Measurements from ENCODE around the gene RTP4.

RTP4 gene

DNA sequence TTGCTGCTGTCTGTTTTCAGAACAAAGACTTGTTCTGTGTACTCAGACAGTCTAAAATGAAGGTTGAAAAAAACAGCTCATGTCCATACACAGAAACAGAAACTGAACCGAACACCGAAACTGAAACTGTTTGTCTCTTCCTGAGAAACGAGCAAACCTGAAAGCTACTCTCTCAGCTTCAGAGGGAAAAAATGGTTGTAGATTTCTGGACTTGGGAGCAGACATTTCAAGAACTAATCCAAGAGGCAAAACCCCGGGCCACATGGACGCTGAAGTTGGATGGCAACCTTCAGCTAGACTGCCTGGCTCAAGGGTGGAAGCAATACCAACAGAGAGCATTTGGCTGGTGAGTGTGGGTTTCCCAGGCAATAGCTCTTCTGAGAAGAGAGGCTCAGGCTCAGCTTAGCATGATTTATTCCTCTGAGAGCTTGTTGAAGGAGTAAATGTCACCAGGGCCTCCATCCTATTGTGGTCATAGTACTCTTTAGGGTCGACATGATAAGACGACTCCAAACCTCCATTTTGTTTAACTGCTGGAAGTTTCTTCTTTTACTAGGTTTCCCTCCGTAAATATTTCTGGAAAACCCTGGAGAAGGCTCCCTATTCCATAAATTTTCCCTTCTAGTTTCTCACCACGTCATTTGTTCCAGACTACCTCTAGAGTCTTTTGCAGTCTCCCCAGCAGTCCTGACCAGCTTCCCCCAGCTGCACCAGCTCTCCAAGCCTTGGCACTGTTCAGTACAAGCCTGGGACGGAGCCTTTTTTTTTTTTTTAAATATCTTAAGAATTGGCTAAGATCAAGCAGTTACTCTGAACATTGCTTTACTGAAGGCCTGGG lies at the start of gene RTP4:
Gene RTP4 (plus strand): TSS at position 135 of the 838 bp plus-strand sequence. CDS start 57 bp downstream, at position 192.
- no peak within 1 kb of the TSS for H3K27ac ChIP-seq
- TF ChIP-seq ZFX (IDR thresholded peaks at IDR 0.05): no peak
- TF ChIP-seq CTCF (conservative IDR thresholded peaks at IDR 0.05): no peak

GRCh38 chr3:187318819-187319616 lies 49.2 kb upstream of the RTP4 start:
- H3K27ac ChIP-seq: no peak overlapping the region
- TF ChIP-seq CTCF (conservative IDR thresholded peaks at IDR 0.05) (peak; percentile 85), ZFX (IDR thresholded peaks at IDR 0.05) (no peak)

- TF ChIP-seq CTCF (conservative IDR thresholded peaks at IDR 0.05): peak; percentile 82
- no peak for TF ChIP-seq ZFX (IDR thresholded peaks at IDR 0.05)
- no peak overlapping the region for H3K27ac ChIP-seq
These were observed 48.4 kb upstream of the RTP4 start for GRCh38 chr3:187319699-187320302.

- TF ChIP-seq CTCF (conservative IDR thresholded peaks at IDR 0.05) (no peak), ZFX (IDR thresholded peaks at IDR 0.05) (no peak)
- no peak overlapping the region for H3K27ac ChIP-seq
These were observed 46.4 kb upstream of the RTP4 start for GRCh38 chr3:187321766-187322165.

- TF ChIP-seq CTCF (conservative IDR thresholded peaks at IDR 0.05) (no peak), ZFX (IDR thresholded peaks at IDR 0.05) (no peak)
- H3K27ac ChIP-seq: no peak overlapping the region
These were observed 45.9 kb upstream of the RTP4 start for GRCh38 chr3:187322291-187322690.

GRCh38 chr3:187323091-187323490 lies 45.1 kb upstream of the RTP4 start:
- TF ChIP-seq ZFX (IDR thresholded peaks at IDR 0.05): no peak
- TF ChIP-seq CTCF (conservative IDR thresholded peaks at IDR 0.05): no peak
- H3K27ac ChIP-seq: no peak overlapping the region

Measured in C4-2B (cell line).